K562 (cell line): ENCODE measurements around the gene TBC1D2. TPM values are rescaled to one million over a fixed set of nuclear protein-coding genes. Genes with fewer than 3 reads are reported as not detected.

Experiments used
- ATAC-seq: fragments of 200-7000 bp; cut with Tn5 transposase; 3 replicates; pipeline ENCODE4 v1.9.1; 2020; ENCODE audit warnings: moderate library complexity
- BruUV-seq: library from RNA; stranded (reverse); fragments of 400-500 nt; replicated peaks from 2 replicates; lab custom pipeline; 2021; lab: Mats Ljungman, UMichigan
- CTCF ChIA-PET: fragments of 300-600 bp; formaldehyde crosslinking; extraction: SDS; loops from one replicate; lab custom pipeline; 2021; ENCODE audit warnings: low intra/inter-chr PET ratio; lab: Yijun Ruan, JAX
- POLR2A ChIA-PET: fragments of 300-600, 350-650 bp; sonication (Branson Sonifier 250); formaldehyde crosslinking; extraction: SDS; loops from one replicate; lab custom pipeline; 2021; ENCODE audit warnings: antibody characterized with exemption, inconsistent platforms; lab: Yijun Ruan, JAX
- DNase-seq, 4 experiments: peaks; one replicate each; pipeline versions ENCODE4 v3.0.0 to v3.0.0-alpha.2; 2011 to 2018; ENCODE audit warnings: low spot score in 3 of 4, mixed read lengths in 3 of 4; ENCODE audit errors: extremely low read depth in 1 of 4
- FAIRE-seq: peaks from 2 replicates; lab custom pipeline; 2011; peaks lifted over from hg19 to GRCh38; lab: Jason Lieb, UNC
- H2AFZ ChIP-seq: 2 replicates; pipeline ENCODE4 v1.6.0; 2011; ENCODE audit warnings: low read depth, low read length, control low read depth, inconsistent platforms
- H3K27ac ChIP-seq: fragments of 200-600 bp; 3 replicates; pipeline ENCODE4 v1.8.0; 2011; ENCODE audit warnings: low read depth, mild to moderate bottlenecking, control low read depth, inconsistent platforms, low read length, moderate library complexity, mixed read lengths; ENCODE audit errors: extremely low read depth
- H3K27me3 ChIP-seq, 2 experiments: fragments of 300-600 bp in 1 of 2; 2 replicates in 1 of 2; 3 replicates in 1 of 2; pipeline versions ENCODE4 v1.6.0 to v1.8.0; 2011; ENCODE audit warnings: inconsistent platforms in 2 of 2, low read length in 2 of 2, mild to moderate bottlenecking in 1 of 2, mixed read lengths in 1 of 2, moderate library complexity in 1 of 2; ENCODE audit not compliant: control insufficient read depth in 2 of 2, insufficient read depth in 2 of 2
- H3K36me3 ChIP-seq: fragments of 300-600 bp; 3 replicates; pipeline ENCODE4 v1.8.0; 2011; ENCODE audit warnings: mild to moderate bottlenecking, low read length, inconsistent platforms; ENCODE audit not compliant: control insufficient read depth, insufficient read depth
- H3K4me1 ChIP-seq, 2 experiments: fragments of 200-600 bp in 1 of 2; replicated peaks in 1 of 2; 2 replicates in 1 of 2; 3 replicates in 1 of 2; pipeline versions ENCODE4 v1.5.1 to v1.8.0; 2011; ENCODE audit warnings: inconsistent platforms in 2 of 2, low read length in 2 of 2, mild to moderate bottlenecking in 1 of 2, mixed read lengths in 1 of 2, moderate library complexity in 1 of 2; ENCODE audit not compliant: control insufficient read depth in 2 of 2, insufficient read depth in 2 of 2
- H3K4me2 ChIP-seq: 2 replicates; pipeline ENCODE4 v1.6.1; 2011; ENCODE audit warnings: low read length, control low read depth, inconsistent platforms, mixed read lengths; ENCODE audit not compliant: insufficient read depth
- H3K4me3 ChIP-seq: fragments of 200-600 bp; sonication (generic), shearing (Covaris generic); 2 replicates; pipeline ENCODE4 v1.5.1; 2016; ENCODE audit warnings: control low read depth, inconsistent platforms
- H3K79me2 ChIP-seq: fragments of 200-600 bp; 3 replicates; pipeline ENCODE4 v1.8.0; 2011; ENCODE audit warnings: low read length, inconsistent platforms; ENCODE audit not compliant: control insufficient read depth, insufficient read depth
- H3K9ac ChIP-seq, 2 experiments: 2 replicates each; pipeline versions ENCODE4 v1.6.0 to v1.6.1; 2011; ENCODE audit warnings: low read depth in 2 of 2, low read length in 2 of 2, control low read depth in 1 of 2, inconsistent platforms in 1 of 2, mild to moderate bottlenecking in 1 of 2, mixed read lengths in 1 of 2; ENCODE audit not compliant: insufficient read depth in 1 of 2
- H3K9me1 ChIP-seq: one replicate; pipeline ENCODE4 v1.6.0; 2011; ENCODE audit warnings: inconsistent platforms, mild to moderate bottlenecking, low read length, moderate library complexity; ENCODE audit not compliant: control insufficient read depth, insufficient read depth
- H3K9me3 ChIP-seq: replicated peaks from 2 replicates; pipeline ENCODE4 v1.5.1; 2011; ENCODE audit warnings: low read depth, low read length, inconsistent platforms; ENCODE audit not compliant: control insufficient read depth, insufficient read depth
- H4K20me1 ChIP-seq: replicated peaks from 2 replicates; pipeline ENCODE4 v1.6.1; 2011; ENCODE audit warnings: low read length, inconsistent platforms, mixed read lengths; ENCODE audit not compliant: control insufficient read depth, insufficient read depth
- ARHGAP35 ChIP-seq: fragments of 450-650 bp; IDR thresholded peaks from 2 replicates; pipeline ENCODE4 v1.6.1; 2018; ENCODE audit not compliant: partially characterized antibody
- ASH1L ChIP-seq: fragments of 450-650 bp; IDR thresholded peaks from 2 replicates; pipeline ENCODE4 v1.6.1; 2018; ENCODE audit warnings: borderline replicate concordance, mild to moderate bottlenecking, low read depth; ENCODE audit not compliant: partially characterized antibody
- BCOR ChIP-seq: fragments of 450-650 bp; IDR thresholded peaks from 2 replicates; pipeline ENCODE4 v1.6.1; 2016
- BRD9 ChIP-seq: fragments of 450-650 bp; IDR thresholded peaks from 2 replicates; pipeline ENCODE4 v1.6.1; 2018; ENCODE audit warnings: low read depth; ENCODE audit not compliant: partially characterized antibody
- CAMTA2 ChIP-seq: fragments of 250-450 bp; sonication (Bioruptor Pico); conservative IDR thresholded peaks from 2 replicates; pipeline ENCODE4 v1.5.1; 2022
- CREB1 ChIP-seq, 2 experiments: sonication (generic) in 1 of 2; formaldehyde crosslinking in 1 of 2; IDR thresholded peaks; 2 replicates each; pipeline versions ENCODE4 v1.6.1 to v1.8.0; 2012 to 2022; ENCODE audit warnings: inconsistent platforms in 1 of 2, mild to moderate bottlenecking in 1 of 2, missing genetic modification reagents in 1 of 2, moderate library complexity in 1 of 2
- ERF ChIP-seq: fragments of 450-650 bp; formaldehyde crosslinking; IDR thresholded peaks from 2 replicates; pipeline ENCODE4 v1.4.0; 2020; ENCODE audit warnings: mild to moderate bottlenecking, mixed read lengths
- KDM5B ChIP-seq: fragments of 200-600 bp; sonication (generic); IDR thresholded peaks from 2 replicates; pipeline ENCODE4 v1.6.1; 2012; ENCODE audit warnings: low read depth, mild to moderate bottlenecking, moderate library complexity, low read length, control low read depth, inconsistent platforms; ENCODE audit not compliant: insufficient replicate concordance
- NFE2 ChIP-seq: IDR thresholded peaks from 2 replicates; pipeline ENCODE4 v1.6.1; 2014; ENCODE audit warnings: antibody characterized with exemption, low read depth
- NFRKB ChIP-seq: fragments of 450-650 bp; IDR thresholded peaks from 2 replicates; pipeline ENCODE4 v1.6.1; 2016; ENCODE audit warnings: low read depth
- POLR2A ChIP-seq: fragments of 450-650 bp; conservative IDR thresholded peaks from 2 replicates; pipeline ENCODE4 v1.6.1; 2016
- POLR2H ChIP-seq: IDR thresholded peaks from 2 replicates; pipeline ENCODE4 v1.6.1; 2016; ENCODE audit warnings: missing genetic modification characterization, low read depth, mild to moderate bottlenecking, control low read depth, missing compliant biosample characterization, moderate library complexity
- PTBP1 ChIP-seq: fragments of 200-400 bp; formaldehyde crosslinking; IDR thresholded peaks from 2 replicates; pipeline ENCODE4 v1.6.1; 2017; ENCODE audit warnings: low read depth, low read length
- RBM34 ChIP-seq: fragments of 200-400 bp; formaldehyde crosslinking; IDR thresholded peaks from 2 replicates; pipeline ENCODE4 v1.6.1; 2018; ENCODE audit warnings: low read length, borderline replicate concordance; ENCODE audit not compliant: insufficient read depth
- SMARCA5 ChIP-seq: fragments of 450-650 bp; IDR thresholded peaks from 2 replicates; pipeline ENCODE4 v1.6.1; 2016
- SMARCB1 ChIP-seq: IDR thresholded peaks from 2 replicates; pipeline ENCODE4 v1.6.1; 2011; ENCODE audit warnings: improper control_type of control experiment, low read depth; ENCODE audit not compliant: insufficient read length
- SUPT5H ChIP-seq: fragments of 450-650 bp; IDR thresholded peaks from 2 replicates; pipeline ENCODE4 v1.6.1; 2016
- TCF7 ChIP-seq: sonication (generic); IDR thresholded peaks from 2 replicates; pipeline ENCODE4 v1.6.1; 2016; ENCODE audit warnings: antibody characterized with exemption, borderline replicate concordance
- TEAD1 ChIP-seq, 2 experiments: fragments of 450-650 bp in 1 of 2; sonication (generic) in 1 of 2; formaldehyde crosslinking; IDR thresholded peaks; 2 replicates each; pipeline versions ENCODE4 v1.4.0 to v1.8.0; 2020 to 2022; ENCODE audit warnings: mild to moderate bottlenecking in 2 of 2, missing genetic modification reagents in 1 of 2
- ZFP36 ChIP-seq: fragments of 150-350 bp; IDR thresholded peaks from 2 replicates; pipeline ENCODE4 v1.6.1; 2018; ENCODE audit warnings: low read length, low read depth; ENCODE audit not compliant: partially characterized antibody
- ZNF316 ChIP-seq: fragments of 450-650 bp; IDR thresholded peaks from 2 replicates; pipeline ENCODE4 v1.6.1; 2016
- ZNF431 ChIP-seq: sonication (generic); formaldehyde crosslinking; IDR thresholded peaks from 2 replicates; pipeline ENCODE4 v1.8.0; 2022; ENCODE audit warnings: mild to moderate bottlenecking, missing genetic modification reagents
- ZNF511 ChIP-seq: sonication (generic); formaldehyde crosslinking; IDR thresholded peaks from 2 replicates; pipeline ENCODE4 v1.8.0; 2022; ENCODE audit warnings: mild to moderate bottlenecking, missing genetic modification reagents
- WGBS: fragments of 100-300 bp; shearing (Covaris generic); methylation state at CpG from one replicate; pipeline ENCODE4 v1.1.6; 2016; ENCODE audit warnings: low coverage, mixed read lengths; ENCODE audit not compliant: insufficient coverage; ENCODE audit errors: missing lambda C conversion rate; 5-methylcytosine and 5-hydroxymethylcytosine counted together
- in situ Hi-C: fragments of 300-500 bp; cut with MboI; formaldehyde crosslinking; loops from 4 replicates; pipeline ENCODE4 v1.15.0; 2018; ENCODE audit warnings: inconsistent platforms, mixed read lengths
- intact Hi-C: fragments of 100-400 bp; cut with micrococcal nuclease; formaldehyde crosslinking; loops from 2 replicates; pipeline ENCODE4 v1.14.2; 2022
- polyA plus RNA-seq, 8 experiments: library from polyadenylated mRNA; depleted of rRNA in 4 of 8; stranded (reverse) in 5 of 8; unstranded in 3 of 8; fragments of >200 nt; fragmentation: Nextera tagmentation in 2 of 8; fragmentation: Illumina TruSeq in 1 of 8; extraction: Ambion mirVana in 2 of 8; extraction: Trizol in 1 of 8; gene quantifications; 2 replicates each; pipeline versions ENCODE4 v1.2.1 to v1.2.3, GENCODE V29; 2011 to 2014; ENCODE audit warnings: inconsistent platforms in 1 of 8, missing spikeins in 1 of 8
- total RNA-seq, 7 experiments: library from RNA; depleted of rRNA in 6 of 7; stranded (reverse); fragments of >200 nt in 6 of 7; fragmentation: Illumina TruSeq in 2 of 7; extraction: Trizol in 2 of 7; gene quantifications; 2 replicates each; pipeline versions ENCODE4 v1.2.1 to v1.2.3, GENCODE V29; 2011 to 2021; ENCODE audit warnings: low replicate concordance in 1 of 7

TBC1D2 gene
- total and polyA plus RNA-seq, 9 of the 15 experiments (the other 6 are each of a cell fraction or from before 2014, with no cell fraction given): 0.10 to 7.0 (median 2.5) TPM

GRCh38 chr9:98181746-98182068, 73.7 kb downstream of the TBC1D2 start:
- Histone ChIP-seq H3K9me1 (no peaks in the 10 kb centered on the region), H3K27me3 (no peaks in the 10 kb centered on the region), H3K27ac (peak overlapping the region; percentile 80), H4K20me1 (no peaks in the 10 kb centered on the region), H3K36me3 (peaks cover 11% of the 10 kb centered on the region; the same call in 1 of the 3 replicates), H3K4me3 (peak overlapping the region; percentile 22; the same call in 1 of the 2 replicates), H3K9me3 (no peaks in the 10 kb centered on the region), H3K4me2 (peak overlapping the region; percentile 76), H3K4me1 (peaks cover 45 to 68% of the 10 kb centered on the region in 2 experiments), H2AFZ (peak overlapping the region; percentile 43), H3K79me2 (peaks cover 84% of the 10 kb centered on the region), H3K9ac (peak overlapping the region; percentile 43 to 83; a peak in 3 of 4 replicates)
- BruUV-seq: no TSS peak
- ChIA-PET CTCF (no interaction called here), POLR2A (interaction anchor here (0.6 to 1.1 kb wide), 6 partner anchors 9 to 614 kb away, joined by 3 to 6 read pairs (median 4); partner anchors contain the start of genes CORO2A and TBC1D2)
- TF ChIP-seq ZNF431: 0 out of 2 replicates have a peak, but pooled peaks have one; percentile 50
- peak; percentile 52; the same call in 1 of the 2 replicates for TF ChIP-seq NFE2
- TF ChIP-seq SMARCA5: peak; percentile 64
- peak; percentile 46 for TF ChIP-seq KDM5B
- no peak for TF ChIP-seq POLR2H
- peak; percentile 42; the same call in 1 of the 2 replicates for TF ChIP-seq POLR2A
- TF ChIP-seq ZNF511 (CRISPR knock-in tag): 0 out of 2 replicates have a peak, but pooled peaks have one; percentile 44
- 0 out of 2 replicates have a peak, but pooled peaks have one; percentile 4 for TF ChIP-seq NFRKB
- no peak for TF ChIP-seq ERF (CRISPR knock-in tag)
- TF ChIP-seq SMARCB1: no peak
- no peak for TF ChIP-seq CREB1 (IDR thresholded peaks at IDR 0.05)
- TF ChIP-seq CREB1 (CRISPR knock-in tag; IDR thresholded peaks at IDR 0.05): 0 out of 2 replicates have a peak, but pooled peaks have one; percentile 29
- TF ChIP-seq TEAD1 (CRISPR knock-in tag; IDR thresholded peaks at IDR 0.05): 0 out of 4 replicates have a peak, but pooled peaks of 1 of the 2 experiments have one; percentile 38
- TF ChIP-seq BCOR: peak; percentile 39; the same call in 1 of the 2 replicates
- peak; percentile 67 for TF ChIP-seq ZNF316
- no peak for TF ChIP-seq CAMTA2 (CRISPR knock-in tag)
- TF ChIP-seq ASH1L: peak; percentile 18
- TF ChIP-seq ZFP36: peak; percentile 58
- 0 out of 2 replicates have a peak, but pooled peaks have one; percentile 29 for TF ChIP-seq PTBP1
- TF ChIP-seq TCF7: 0 out of 2 replicates have a peak, but pooled peaks have one; percentile 11
- peak; percentile 18 for TF ChIP-seq BRD9
- TF ChIP-seq RBM34: no peak
- peak; percentile 51; the same call in 1 of the 2 replicates for TF ChIP-seq SUPT5H
- peak; percentile 7 for TF ChIP-seq ARHGAP35
- ATAC-seq (no peak), FAIRE-seq (no peak), DNase-seq (no peak)
- in situ Hi-C loops: no loop called here
- intact Hi-C loops: loop anchor here (5.0 kb wide), 1 partner anchor 239 kb away; no protein-coding TSS in a partner anchor
- WGBS: 8% methylated on average over 5 of the region's 5 CpGs
